GM04503 (cell line): ENCODE measurements around the gene TOX2.

Experiments
- DNase-seq: peaks from one replicate; pipeline ENCODE4 v3.0.0-alpha.2; 2012; ENCODE audit warnings: low read depth

The TOX2 gene, protein sequence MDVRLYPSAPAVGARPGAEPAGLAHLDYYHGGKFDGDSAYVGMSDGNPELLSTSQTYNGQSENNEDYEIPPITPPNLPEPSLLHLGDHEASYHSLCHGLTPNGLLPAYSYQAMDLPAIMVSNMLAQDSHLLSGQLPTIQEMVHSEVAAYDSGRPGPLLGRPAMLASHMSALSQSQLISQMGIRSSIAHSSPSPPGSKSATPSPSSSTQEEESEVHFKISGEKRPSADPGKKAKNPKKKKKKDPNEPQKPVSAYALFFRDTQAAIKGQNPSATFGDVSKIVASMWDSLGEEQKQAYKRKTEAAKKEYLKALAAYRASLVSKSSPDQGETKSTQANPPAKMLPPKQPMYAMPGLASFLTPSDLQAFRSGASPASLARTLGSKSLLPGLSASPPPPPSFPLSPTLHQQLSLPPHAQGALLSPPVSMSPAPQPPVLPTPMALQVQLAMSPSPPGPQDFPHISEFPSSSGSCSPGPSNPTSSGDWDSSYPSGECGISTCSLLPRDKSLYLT

GRCh38 chr20:43914311-43915210 is at the start of gene TOX2:
Gene TOX2 (plus strand): TSS chr20:43914852. CDS start chr20:43914892, 40 bp downstream.
- no peak for DNase-seq

DNA sequence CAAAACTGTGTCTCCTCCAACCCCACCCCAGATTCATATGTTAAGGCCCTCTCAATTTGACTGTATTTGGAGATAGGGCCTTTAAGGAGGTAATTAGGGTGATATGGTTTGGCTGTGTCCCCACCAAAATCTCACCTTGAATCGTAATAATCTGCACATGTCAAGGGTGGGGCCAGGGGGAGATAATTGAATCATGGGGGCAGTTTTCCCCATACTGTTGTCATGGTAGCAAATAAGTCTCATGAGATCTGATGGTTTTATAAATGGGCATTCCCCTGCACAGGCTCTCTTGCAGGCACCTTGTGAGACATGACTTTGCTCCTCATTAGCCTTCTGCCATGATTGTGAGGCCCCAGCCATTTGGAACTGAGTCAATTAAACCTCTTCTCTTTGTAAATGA is 46.6 kb upstream of the TOX2 start:
- no peak for DNase-seq

GRCh38 chr20:43870484-43870883 is 44.2 kb upstream of the TOX2 start:
- DNase-seq, result no peak

DNA sequence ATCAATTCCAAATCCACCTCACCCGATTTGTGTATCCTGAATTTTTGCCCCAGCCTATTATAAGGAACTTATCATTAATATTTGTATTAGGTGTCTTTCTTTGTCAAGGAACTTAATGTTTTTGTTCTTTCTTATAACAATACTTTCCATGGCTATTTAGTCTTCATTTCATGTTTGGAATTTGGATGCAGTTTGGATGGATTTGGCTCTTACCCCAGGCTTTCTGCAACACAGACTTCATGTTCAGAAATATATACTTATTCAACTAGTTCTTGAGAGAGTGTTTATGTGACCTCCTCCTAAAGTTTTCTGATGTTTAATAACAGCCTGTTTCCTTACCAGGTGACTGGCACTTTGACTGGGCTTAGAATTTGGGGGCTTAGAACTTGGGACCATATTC is 35.9 kb upstream of the TOX2 start:
- no peak for DNase-seq

DNA sequence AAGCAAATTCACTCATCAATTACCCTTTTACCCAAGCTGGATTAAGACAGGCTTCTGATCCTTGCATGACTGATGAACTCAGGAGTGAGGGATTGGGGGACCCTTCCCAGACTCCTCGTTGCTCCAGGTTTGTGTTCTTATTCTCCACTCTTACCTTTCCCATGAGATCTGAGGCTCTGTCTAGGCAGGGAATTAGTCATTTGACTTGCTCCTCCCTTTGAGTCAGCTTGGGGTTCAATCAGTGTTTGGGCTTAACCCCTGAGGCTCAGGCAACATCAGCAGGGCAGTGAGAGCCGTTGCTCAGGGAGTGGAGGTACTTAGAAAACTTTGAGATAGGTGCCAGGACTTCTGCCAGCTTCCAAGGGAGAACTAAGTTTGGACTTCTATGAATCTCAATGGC is 20.7 kb upstream of the TOX2 start:
- DNase-seq, result no peak

- DNase-seq, result no peak
These were observed 20.2 kb upstream of the TOX2 start for GRCh38 chr20:43894491-43894890.

DNA sequence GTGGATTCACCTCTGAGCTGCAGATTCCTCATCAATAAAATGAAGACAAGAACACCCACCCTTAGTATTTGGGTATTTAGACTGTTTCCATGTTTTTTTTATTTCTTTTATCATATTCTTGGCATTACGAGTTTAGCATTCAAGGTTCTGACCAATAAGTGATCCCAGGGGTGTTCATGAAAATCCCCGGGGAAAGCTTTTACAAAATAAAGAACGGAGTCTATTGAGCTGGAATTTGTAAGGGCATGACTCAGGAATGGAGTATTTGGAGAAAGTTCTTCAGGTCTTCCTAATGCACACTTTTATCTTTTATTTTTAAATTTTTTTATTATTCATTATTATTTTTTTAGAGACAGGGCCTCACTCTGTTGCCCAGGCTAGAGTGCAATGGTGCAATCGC is 19.4 kb upstream of the TOX2 start:
- DNase-seq, result peak; percentile 39

DNA sequence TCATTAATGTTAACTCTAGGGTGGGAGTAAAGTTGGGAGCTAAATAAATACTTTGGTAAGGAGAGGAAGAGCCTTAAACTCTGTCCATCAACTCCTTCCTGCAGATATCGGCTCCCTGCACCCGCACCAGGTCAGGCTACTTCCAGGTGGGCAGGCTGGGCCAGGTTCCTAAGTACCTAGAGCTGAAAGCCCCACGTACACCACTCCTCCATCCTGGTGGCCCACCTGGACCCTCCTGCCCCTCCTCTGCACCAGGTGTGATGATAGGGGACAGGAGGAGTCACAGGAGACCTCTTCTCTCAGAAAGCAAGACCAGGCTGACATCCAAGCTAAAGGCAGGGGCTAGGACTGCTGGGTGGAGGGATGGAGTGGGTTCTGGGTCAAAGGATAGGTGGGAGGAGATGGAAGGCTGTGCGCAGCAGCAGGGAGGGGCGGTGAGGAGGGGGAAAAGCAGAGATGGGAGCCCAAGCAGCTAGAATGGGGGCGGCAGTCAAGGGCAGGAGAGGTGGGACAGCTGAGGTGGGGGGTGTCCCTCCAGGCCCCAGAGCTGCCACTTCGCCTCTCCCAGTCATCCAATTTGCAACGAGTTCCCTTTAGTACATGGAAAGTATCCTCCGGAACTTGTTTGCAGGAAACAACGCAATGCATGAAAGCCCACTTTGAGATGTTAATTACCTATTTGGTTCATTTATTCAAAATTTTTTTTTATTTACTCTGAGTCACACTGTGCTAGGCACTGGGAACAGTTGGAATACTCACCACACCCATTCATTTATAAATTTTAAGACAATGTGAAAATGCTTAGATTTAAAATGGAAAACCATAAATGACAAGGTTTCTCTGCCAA is 15.2 kb upstream of the TOX2 start:
- no peak for DNase-seq

DNA sequence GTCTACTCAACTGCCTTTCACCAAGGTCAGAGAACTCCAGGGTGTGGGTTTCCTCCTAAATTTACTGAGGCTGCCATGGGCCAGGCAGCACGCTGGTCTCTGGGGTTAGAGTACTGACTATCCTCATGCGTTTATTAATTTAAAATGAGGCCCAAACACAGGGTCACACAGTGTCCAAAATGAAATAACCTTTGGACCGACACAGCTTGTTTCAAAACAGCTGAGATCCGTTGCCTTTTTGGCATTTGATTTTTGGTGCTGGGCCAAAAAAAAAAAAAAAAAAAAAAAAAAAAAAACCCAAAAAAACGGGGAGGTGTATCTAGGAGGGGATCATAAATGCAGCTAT is 14.6 kb upstream of the TOX2 start:
- no peak for DNase-seq

DNA sequence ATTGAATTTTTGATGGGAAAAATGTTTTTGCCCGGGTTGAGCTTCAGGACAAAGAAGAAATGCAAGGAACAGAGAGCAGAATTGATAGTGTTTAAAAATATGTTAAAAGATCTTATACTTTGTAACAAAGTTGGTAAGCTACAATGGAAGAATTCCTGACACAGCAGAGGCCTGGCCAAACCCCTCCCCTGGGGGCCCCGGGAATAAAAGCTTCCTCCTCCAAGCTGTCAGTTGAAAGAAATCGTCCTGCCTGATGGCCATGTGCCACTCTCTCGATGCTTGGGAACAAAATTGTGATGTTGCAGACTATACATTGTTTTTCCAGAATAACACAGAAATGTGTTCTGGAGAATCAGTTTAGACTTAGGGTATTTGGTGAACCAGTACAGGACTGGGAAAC is 14.2 kb upstream of the TOX2 start:
- DNase-seq, result no peak

- no peak for DNase-seq
These were observed 13.4 kb upstream of the TOX2 start for GRCh38 chr20:43901296-43901695.

DNA sequence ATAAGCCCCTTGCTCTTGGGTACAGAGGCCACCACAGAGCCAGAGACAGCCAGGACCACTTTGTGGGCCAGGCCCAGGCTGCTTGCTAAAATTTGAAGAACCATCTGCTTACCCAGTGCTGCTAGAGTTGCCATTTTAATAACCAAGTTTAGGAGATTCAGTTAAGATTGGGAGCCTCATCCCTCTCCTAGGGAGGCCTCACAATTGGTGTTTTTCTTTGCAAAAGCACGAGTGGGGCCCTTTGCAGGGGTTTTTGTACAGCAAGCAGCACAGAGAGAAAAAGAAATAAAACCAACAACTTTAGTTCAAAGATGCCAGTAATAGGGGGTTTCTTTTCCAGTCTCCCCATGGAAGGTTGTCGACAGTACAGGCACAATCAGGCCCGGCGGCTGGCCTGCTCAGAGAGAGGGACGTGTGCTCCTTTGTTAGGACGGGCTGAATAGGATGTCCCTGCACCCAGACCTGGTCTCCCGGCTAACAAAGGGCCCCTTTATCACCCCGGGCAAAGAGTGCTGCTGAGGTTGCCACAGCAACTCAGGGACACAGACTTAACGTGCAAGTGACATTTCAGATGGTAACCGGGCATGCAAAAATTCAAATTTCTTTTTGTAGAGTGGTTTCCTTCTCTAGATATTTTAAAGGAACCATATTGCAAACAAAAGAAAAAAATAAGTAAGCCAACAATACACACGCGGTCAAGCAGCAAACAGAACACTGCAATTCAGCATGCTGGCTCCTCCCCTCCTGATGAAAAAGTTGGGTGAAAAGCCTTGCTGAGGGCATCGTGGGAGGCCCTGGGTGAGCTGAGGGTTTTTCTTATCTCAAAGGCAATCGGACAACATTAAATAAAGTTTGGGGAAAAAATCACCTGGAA is 10.5 kb upstream of the TOX2 start:
- no peak for DNase-seq

GRCh38 chr20:43904827-43905177 is 9.8 kb upstream of the TOX2 start:
- DNase-seq, result no peak

DNA sequence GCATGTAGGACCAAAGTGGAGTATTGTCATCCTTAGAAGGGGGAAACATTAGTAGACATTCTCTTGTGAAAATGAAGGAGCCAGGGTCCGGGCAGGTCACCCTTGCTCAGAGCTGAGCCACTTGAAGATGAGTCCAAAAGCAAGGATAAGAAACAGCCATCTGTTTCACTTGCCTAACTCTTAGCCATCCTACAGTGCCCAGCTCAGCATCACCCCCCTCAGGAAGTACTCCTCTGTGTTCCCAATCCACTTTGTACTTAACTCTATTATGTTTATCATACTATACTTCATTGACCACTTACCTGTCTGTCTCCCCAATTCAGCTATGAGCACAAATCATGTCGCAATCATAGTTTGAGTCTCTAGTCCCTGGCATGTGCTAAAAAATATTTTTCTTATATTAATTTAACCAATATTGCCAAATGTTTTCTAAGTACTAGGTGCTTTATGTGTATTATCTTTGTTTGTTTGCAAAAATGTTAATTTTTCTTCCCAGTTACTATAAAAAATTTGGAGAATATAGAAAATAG is 8.1 kb upstream of the TOX2 start:
- no peak for DNase-seq

DNA sequence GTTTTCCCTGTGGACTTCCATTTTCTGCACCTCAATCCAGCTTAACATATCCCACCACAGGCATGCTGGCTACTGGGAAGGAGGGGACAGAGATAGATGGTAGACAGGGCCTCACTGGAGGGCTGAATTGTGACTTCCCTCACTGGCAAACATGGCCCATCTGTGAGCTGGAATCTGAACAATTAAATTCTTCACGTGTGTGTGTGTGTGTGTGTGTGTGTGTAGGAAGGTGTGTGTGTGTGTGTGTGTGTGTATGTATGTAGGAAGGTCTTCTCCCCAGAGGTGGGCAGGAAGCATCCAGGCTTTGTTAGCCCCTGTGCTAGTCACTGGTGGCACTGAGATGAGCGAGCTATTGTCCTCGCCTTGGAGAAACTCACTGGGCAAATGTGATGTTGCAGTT is 5.4 kb upstream of the TOX2 start:
- no peak for DNase-seq

- no peak for DNase-seq
These were observed 4.9 kb upstream of the TOX2 start for GRCh38 chr20:43909720-43910119.

- no peak for DNase-seq
These were observed 4.1 kb upstream of the TOX2 start for GRCh38 chr20:43910564-43910963.

- no peak for DNase-seq
These were observed 3.6 kb upstream of the TOX2 start for GRCh38 chr20:43911066-43911465.

DNA sequence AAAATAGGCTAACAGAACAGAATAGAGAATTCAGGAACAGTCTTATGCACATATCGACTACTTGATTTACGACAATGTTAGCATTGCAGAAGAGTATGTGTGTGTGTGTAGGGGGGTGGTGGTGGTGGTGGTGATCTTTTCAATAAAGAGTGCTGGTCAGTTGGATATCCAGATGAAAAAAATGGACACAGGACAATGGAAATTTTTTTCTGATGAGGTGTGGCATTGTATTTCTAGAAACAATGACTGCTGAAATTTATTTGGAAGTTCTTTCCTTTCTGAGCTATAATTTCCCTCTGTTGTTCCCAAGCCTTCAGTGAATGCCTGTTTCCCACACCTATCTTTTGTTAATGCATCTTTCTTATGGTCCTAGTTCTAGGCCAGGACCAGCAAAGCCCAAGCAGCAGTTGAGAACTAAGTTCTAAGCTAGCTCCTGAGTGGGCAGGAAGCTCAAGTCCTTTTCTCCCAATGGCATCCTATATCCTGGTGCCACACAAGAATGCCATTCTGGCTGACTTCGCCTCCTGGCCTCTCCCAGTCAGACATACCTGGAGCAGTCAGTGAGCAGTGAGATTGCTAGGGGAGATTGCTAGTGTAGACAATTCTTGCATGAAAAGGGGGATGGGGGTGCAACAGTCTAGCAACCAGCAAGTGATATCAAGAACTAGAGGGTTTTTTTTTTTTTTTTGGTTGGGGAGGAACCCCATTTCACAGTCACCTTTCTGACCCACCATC is 1.2 kb upstream of the TOX2 start:
- DNase-seq, result no peak
